MM.1S (cell line): ENCODE results near the gene R3HDM2.

Source experiments
- DNase-seq: peaks from one replicate; pipeline ENCODE4 v3.0.0-alpha.2; 2015
- H2AFZ ChIP-seq: fragments of 300-600 bp; sonication (generic); 2 replicates; pipeline ENCODE4 v1.6.0; 2016; ENCODE audit warnings: antibody characterized with exemption, low read length
- H3F3A ChIP-seq: fragments of 300-600 bp; sonication (generic); 2 replicates; pipeline ENCODE4 v1.6.1; 2016; ENCODE audit warnings: mild to moderate bottlenecking, antibody characterized with exemption, low read length, moderate library complexity, mixed read lengths; ENCODE audit not compliant: insufficient read depth
- H3K27ac ChIP-seq: fragments of 300-600 bp; sonication (generic); 2 replicates; pipeline ENCODE4 v1.5.1; 2016; ENCODE audit warnings: mild to moderate bottlenecking, low read length
- H3K27me3 ChIP-seq: fragments of 300-600 bp; sonication (generic); replicated peaks from 2 replicates; pipeline ENCODE4 v1.6.0; 2016; ENCODE audit warnings: low read length; ENCODE audit not compliant: insufficient read depth
- H3K36me3 ChIP-seq: fragments of 300-600 bp; sonication (generic); replicated peaks from 2 replicates; pipeline ENCODE4 v1.6.1; 2016; ENCODE audit warnings: mild to moderate bottlenecking, low read length, mixed read lengths; ENCODE audit not compliant: insufficient read depth
- H3K4me1 ChIP-seq: fragments of 300-600 bp; sonication (generic); 2 replicates; pipeline ENCODE4 v1.6.1; 2016; ENCODE audit warnings: low read length, mixed read lengths
- H3K4me2 ChIP-seq: fragments of 300-600 bp; sonication (generic); 2 replicates; pipeline ENCODE4 v1.6.0; 2016; ENCODE audit warnings: low read depth, low read length
- H3K4me3 ChIP-seq: fragments of 300-600 bp; sonication (generic); 2 replicates; pipeline ENCODE4 v1.5.1; 2016; ENCODE audit warnings: low read length, mixed read lengths
- H3K79me2 ChIP-seq: fragments of 300-600 bp; sonication (generic); 2 replicates; pipeline ENCODE4 v1.6.1; 2016; ENCODE audit warnings: mixed run types, low read length, mixed read lengths
- H3K9ac ChIP-seq: fragments of 300-600 bp; sonication (generic); 2 replicates; pipeline ENCODE4 v1.6.1; 2016; ENCODE audit warnings: low read length, mixed read lengths
- H3K9me2 ChIP-seq: fragments of 300-600 bp; sonication (generic); replicated peaks from 2 replicates; pipeline ENCODE4 v1.6.1; 2016; ENCODE audit warnings: mild to moderate bottlenecking, low read length, mixed read lengths; ENCODE audit not compliant: insufficient read depth
- H3K9me3 ChIP-seq: fragments of 300-600 bp; sonication (generic); replicated peaks from 2 replicates; pipeline ENCODE4 v1.6.1; 2016; ENCODE audit warnings: mild to moderate bottlenecking, low read length, mixed read lengths; ENCODE audit not compliant: insufficient read depth
- H4K20me1 ChIP-seq: fragments of 300-600 bp; sonication (generic); 2 replicates; pipeline ENCODE4 v1.6.1; 2016; ENCODE audit warnings: mild to moderate bottlenecking, low read length, moderate library complexity, mixed read lengths; ENCODE audit not compliant: insufficient read depth
- CTCF ChIP-seq: fragments of 300-600 bp; sonication (generic); IDR thresholded peaks from 2 replicates; pipeline ENCODE4 v1.5.1; 2016; ENCODE audit warnings: antibody characterized with exemption, low read length, mixed read lengths
- EZH2 ChIP-seq: fragments of 300-600 bp; sonication (generic); optimal IDR thresholded peaks from 2 replicates; pipeline ENCODE3; 2017; ENCODE audit warnings: low read depth, mild to moderate bottlenecking, antibody characterized with exemption, low read length, mixed read lengths
- EZH2phosphoT487 ChIP-seq: fragments of 300-600 bp; sonication (generic); IDR thresholded peaks from 2 replicates; pipeline ENCODE4 v1.6.1; 2018; ENCODE audit warnings: antibody characterized with exemption, low read length

Gene R3HDM2

GRCh38 chr12:57229046-57229633 is 201.7 kb downstream of the R3HDM2 start:
- Histone ChIP-seq H3K27me3 (peaks cover 11% of the 10 kb centered on the region), H4K20me1 (no peaks in the 10 kb centered on the region), H3F3A (no peaks in the 10 kb centered on the region), H2AFZ (peak overlapping the region; percentile 74), H3K27ac (peak overlapping the region; percentile 79; the same call in 1 of the 2 replicates), H3K4me1 (peaks cover 20% of the 10 kb centered on the region), H3K36me3 (0 out of 2 replicates have a peak, but pooled peaks cover 15% of the 10 kb centered on the region), H3K79me2 (peaks cover 31% of the 10 kb centered on the region), H3K9me2 (no peaks in the 10 kb centered on the region), H3K4me3 (peak overlapping the region; percentile 87), H3K9me3 (no peaks in the 10 kb centered on the region), H3K9ac (peak overlapping the region; percentile 90; the same call in 1 of the 2 replicates), H3K4me2 (peak overlapping the region; percentile 97)
- TF ChIP-seq EZH2phosphoT487 (no peak), CTCF (no peak), EZH2 (no peak)
- DNase-seq, result no peak

- Histone ChIP-seq H3K9me3 (no peaks in the 10 kb centered on the region), H4K20me1 (no peaks in the 10 kb centered on the region), H3K27ac (no peak overlapping the region), H3K4me1 (peaks cover 20% of the 10 kb centered on the region), H2AFZ (no peak overlapping the region), H3F3A (no peaks in the 10 kb centered on the region), H3K4me2 (no peak overlapping the region), H3K9ac (no peak overlapping the region), H3K4me3 (no peak overlapping the region), H3K36me3 (0 out of 2 replicates have a peak, but pooled peaks cover 7% of the 10 kb centered on the region), H3K9me2 (no peaks in the 10 kb centered on the region), H3K27me3 (peaks cover 27% of the 10 kb centered on the region), H3K79me2 (peaks cover 30% of the 10 kb centered on the region)
- no peak for DNase-seq
- TF ChIP-seq EZH2, result no peak
- no peak for TF ChIP-seq CTCF
- no peak for TF ChIP-seq EZH2phosphoT487
Measured at GRCh38 chr12:57227315-57228115, 203.3 kb downstream of the R3HDM2 start.

- Histone ChIP-seq H3K36me3 (0 out of 2 replicates have a peak, but pooled peaks cover 3% of the 10 kb centered on the region), H3F3A (no peaks in the 10 kb centered on the region), H2AFZ (no peak overlapping the region), H3K27ac (no peak overlapping the region), H3K27me3 (peaks cover 34% of the 10 kb centered on the region), H3K9me3 (no peaks in the 10 kb centered on the region), H3K4me3 (no peak overlapping the region), H3K4me2 (no peak overlapping the region), H3K4me1 (peaks cover 20% of the 10 kb centered on the region), H4K20me1 (no peaks in the 10 kb centered on the region), H3K9ac (no peak overlapping the region), H3K9me2 (no peaks in the 10 kb centered on the region), H3K79me2 (peaks cover 23% of the 10 kb centered on the region)
- TF ChIP-seq EZH2 (no peak), CTCF (no peak), EZH2phosphoT487 (no peak)
- DNase-seq, result no peak
Measured at GRCh38 chr12:57226588-57227314, 204.1 kb downstream of the R3HDM2 start.
